Neural progenitor cell (in vitro differentiated cells): ENCODE data around the gene SAC3D1. TPM values are rescaled to one million over a fixed set of nuclear protein-coding genes. Genes with fewer than 3 reads are reported as not detected.

Experiments used
- DNase-seq: peaks from one replicate; pipeline ENCODE4 v3.0.0-alpha.2; 2016; ENCODE audit warnings: low spot score
- H2AFZ ChIP-seq: fragments of 200-600 bp; sonication (generic); replicated peaks from 2 replicates; pipeline ENCODE4 v1.6.1; 2016; ENCODE audit warnings: antibody characterized with exemption
- H3F3A ChIP-seq: fragments of 200-600 bp; sonication (generic); 2 replicates; pipeline ENCODE4 v1.6.1; 2016; ENCODE audit warnings: antibody characterized with exemption, low read depth
- H3K27ac ChIP-seq: fragments of 200-600 bp; sonication (generic); 2 replicates; pipeline ENCODE4 v1.5.1; 2016; ENCODE audit warnings: mild to moderate bottlenecking
- H3K27me3 ChIP-seq: fragments of 200-600 bp; sonication (generic); 2 replicates; pipeline ENCODE4 v1.6.1; 2016; ENCODE audit warnings: mild to moderate bottlenecking, moderate library complexity
- H3K36me3 ChIP-seq: fragments of 200-600 bp; sonication (generic); 2 replicates; pipeline ENCODE4 v1.5.1; 2016
- H3K4me1 ChIP-seq: fragments of 200-600 bp; sonication (generic); 2 replicates; pipeline ENCODE4 v1.6.1; 2016; ENCODE audit warnings: mixed run types
- H3K4me2 ChIP-seq: fragments of 200-600 bp; sonication (generic); 2 replicates; pipeline ENCODE4 v1.6.1; 2016
- H3K4me3 ChIP-seq: fragments of 200-600 bp; sonication (generic); 2 replicates; pipeline ENCODE4 v1.5.1; 2016
- H3K79me2 ChIP-seq: fragments of 200-600 bp; sonication (generic); 2 replicates; pipeline ENCODE4 v1.6.1; 2016; ENCODE audit warnings: low read depth
- H3K9ac ChIP-seq: fragments of 200-600 bp; sonication (generic); 2 replicates; pipeline ENCODE4 v1.6.1; 2016
- H3K9me3 ChIP-seq: fragments of 200-600 bp; sonication (generic); 2 replicates; pipeline ENCODE4 v1.5.1; 2016; ENCODE audit warnings: low read depth
- H4K20me1 ChIP-seq: fragments of 200-600 bp; sonication (generic); 2 replicates; pipeline ENCODE4 v1.6.1; 2016; ENCODE audit warnings: low read depth
- H3K27ac Mint-ChIP-seq: 3 replicates; pipeline ENCODE4 v1.8.0; 2021; ENCODE audit warnings: mixed read lengths
- H3K27me3 Mint-ChIP-seq: 2 replicates; pipeline ENCODE4 v1.8.0; 2022; ENCODE audit warnings: low read depth, mild to moderate bottlenecking, inconsistent platforms, moderate library complexity, mixed read lengths; ENCODE audit not compliant: insufficient read depth
- H3K36me3 Mint-ChIP-seq: 3 replicates; pipeline ENCODE4 v1.8.0; 2021; ENCODE audit warnings: mixed read lengths
- H3K4me1 Mint-ChIP-seq: 3 replicates; pipeline ENCODE4 v1.8.0; 2021; ENCODE audit warnings: mixed read lengths
- H3K4me3 Mint-ChIP-seq: 3 replicates; pipeline ENCODE4 v1.8.0; 2021; ENCODE audit warnings: mild to moderate bottlenecking, moderate library complexity, mixed read lengths
- H3K9me3 Mint-ChIP-seq: 3 replicates; pipeline ENCODE4 v1.8.0; 2020; ENCODE audit warnings: mixed read lengths
- CTCF ChIP-seq: fragments of 200-600 bp; sonication (generic); IDR thresholded peaks from 2 replicates; pipeline ENCODE4 v1.5.1; 2017; ENCODE audit warnings: antibody characterized with exemption, mild to moderate bottlenecking
- EZH2 ChIP-seq: fragments of 200-600 bp; sonication (generic); IDR thresholded peaks from 2 replicates; pipeline ENCODE4 v1.6.1; 2017; ENCODE audit warnings: antibody characterized with exemption, mild to moderate bottlenecking, moderate library complexity
- EZH2phosphoT487 ChIP-seq: fragments of 200-600 bp; sonication (generic); IDR thresholded peaks from 2 replicates; pipeline ENCODE4 v1.6.1; 2017; ENCODE audit warnings: antibody characterized with exemption
- total RNA-seq: library from RNA; depleted of rRNA; stranded (reverse); fragments of >200 nt; gene quantifications from 2 replicates; pipeline ENCODE4 v1.2.3, GENCODE V29; 2015; ENCODE audit warnings: low replicate concordance

Gene SAC3D1
- total RNA-seq, 1 donor from 2014 or later: 3.0 TPM

DNA sequence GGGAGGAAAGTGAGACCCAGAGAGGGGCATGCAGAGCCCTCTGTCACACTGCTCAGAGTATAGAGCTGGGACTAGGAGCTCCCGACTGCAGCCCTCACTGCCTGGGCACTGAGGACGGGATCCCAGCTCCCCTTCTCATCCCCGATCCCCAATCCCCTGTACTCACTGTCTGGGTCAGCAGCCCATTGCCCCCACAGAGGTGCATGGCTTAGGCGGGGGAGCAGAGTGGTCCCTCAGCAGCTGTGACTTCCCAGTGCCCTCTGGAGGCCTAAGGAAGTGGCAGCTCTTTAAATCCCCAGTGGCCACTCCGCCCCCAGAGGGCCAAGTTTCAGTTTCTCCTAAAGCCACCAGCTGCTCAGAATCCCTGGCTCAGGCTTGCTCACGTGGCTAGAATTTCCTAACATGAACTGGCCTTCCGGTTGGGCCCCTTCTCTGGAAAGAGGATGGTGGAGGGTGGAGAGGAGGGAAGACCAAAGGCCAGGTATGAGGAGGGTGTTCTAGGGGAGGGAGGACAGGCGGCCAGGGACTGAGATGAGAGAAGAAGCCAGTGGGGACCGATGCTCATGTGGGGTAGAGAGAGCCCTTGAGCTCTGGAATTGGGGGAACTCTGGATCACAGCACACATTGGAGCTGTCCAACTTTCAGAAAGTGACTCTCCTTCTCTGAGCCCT lies 44.2 kb upstream of the SAC3D1 start, which contains the start of gene BATF2:
BATF2 (minus strand) TSS at position 262 of the 671 bp plus-strand sequence; CDS start at position 205, 57 bp downstream.
- Histone ChIP-seq H3K79me2 (no peaks in the 10 kb centered on the region), H3K36me3 (no peaks in the 10 kb centered on the region), H2AFZ (peak within 1 kb of the TSS; percentile 92), H3K27ac (no peak within 1 kb of the TSS), H3K4me3 (no peak within 1 kb of the TSS), H3F3A (peaks cover 6% of the 10 kb centered on the region), H3K4me1 (no peaks in the 10 kb centered on the region), H4K20me1 (no peaks in the 10 kb centered on the region), H3K9me3 (no peaks in the 10 kb centered on the region), H3K9ac (no peak within 1 kb of the TSS), H3K4me2 (peak within 1 kb of the TSS; percentile 10), H3K27me3 (no peaks in the 10 kb centered on the region)
- Mint-ChIP-seq H3K9me3 (no peaks in the 10 kb centered on the region), H3K27me3 (peaks cover 7% of the 10 kb centered on the region), H3K36me3 (no peaks in the 10 kb centered on the region), H3K4me3 (peak within 1 kb of the TSS; percentile 63), H3K4me1 (peaks cover 12% of the 10 kb centered on the region), H3K27ac (peak within 1 kb of the TSS; percentile 85)
- TF ChIP-seq CTCF: peak; percentile 63
- no peak for TF ChIP-seq EZH2phosphoT487
- DNase-seq: peak; percentile 86

GRCh38 chr11:64998141-64998540 lies 42.9 kb upstream of the SAC3D1 start:
- H3F3A ChIP-seq: peaks cover 6% of the 10 kb centered on the region
- H4K20me1 ChIP-seq: no peaks in the 10 kb centered on the region
- H3K9me3 Mint-ChIP-seq: no peaks in the 10 kb centered on the region
- H3K4me3 ChIP-seq: no peak overlapping the region
- H3K9me3 ChIP-seq: no peaks in the 10 kb centered on the region
- H3K27ac ChIP-seq: no peak overlapping the region
- no peak overlapping the region for H3K27ac Mint-ChIP-seq
- H2AFZ ChIP-seq: no peak overlapping the region
- no peaks in the 10 kb centered on the region for H3K79me2 ChIP-seq
- no peak for DNase-seq
- H3K27me3 ChIP-seq: no peaks in the 10 kb centered on the region
- no peaks in the 10 kb centered on the region for H3K4me1 ChIP-seq
- H3K4me1 Mint-ChIP-seq: peaks cover 12% of the 10 kb centered on the region
- no peaks in the 10 kb centered on the region for H3K36me3 Mint-ChIP-seq
- H3K4me2 ChIP-seq: no peak overlapping the region
- TF ChIP-seq EZH2phosphoT487 (no peak), CTCF (no peak), EZH2 (no peak)
- no peaks in the 10 kb centered on the region for H3K36me3 ChIP-seq
- H3K4me3 Mint-ChIP-seq: no peak overlapping the region
- peaks cover 10% of the 10 kb centered on the region for H3K27me3 Mint-ChIP-seq
- no peak overlapping the region for H3K9ac ChIP-seq

- Histone ChIP-seq H3K27me3 (no peaks in the 10 kb centered on the region), H3K4me1 (no peaks in the 10 kb centered on the region), H3K27ac (no peak overlapping the region), H3K79me2 (no peaks in the 10 kb centered on the region), H3K9ac (no peak overlapping the region), H3K4me2 (no peak overlapping the region), H3F3A (peaks cover 6% of the 10 kb centered on the region), H3K4me3 (no peak overlapping the region), H4K20me1 (no peaks in the 10 kb centered on the region), H2AFZ (no peak overlapping the region), H3K36me3 (no peaks in the 10 kb centered on the region), H3K9me3 (no peaks in the 10 kb centered on the region)
- Mint-ChIP-seq H3K27ac (peak overlapping the region; percentile 37), H3K36me3 (no peaks in the 10 kb centered on the region), H3K4me1 (peaks cover 12% of the 10 kb centered on the region), H3K27me3 (peaks cover 13% of the 10 kb centered on the region), H3K4me3 (no peak overlapping the region), H3K9me3 (no peaks in the 10 kb centered on the region)
- no peak for DNase-seq
- TF ChIP-seq EZH2phosphoT487 (no peak), CTCF (no peak), EZH2 (no peak)
Observed at GRCh38 chr11:64998690-64999431, 42.1 kb upstream of the SAC3D1 start.
